Bronchial epithelial cell (primary cell): ENCODE data around the gene AFF1. TPM values are rescaled to one million over a fixed set of nuclear protein-coding genes. Genes with fewer than 3 reads are reported as not detected.

Source experiments
- DNase-seq: peaks from one replicate; pipeline ENCODE4 v3.0.0-alpha.2; 2010; ENCODE audit warnings: low read depth
- FAIRE-seq: peaks from 2 replicates; lab custom pipeline; 2011; peaks lifted over from hg19 to GRCh38; lab: Jason Lieb, UNC
- H3K27me3 ChIP-seq: 2 replicates; pipeline ENCODE4 v1.5.1; 2011; ENCODE audit warnings: low read length; ENCODE audit not compliant: control insufficient read depth, insufficient read depth
- H3K36me3 ChIP-seq: 2 replicates; pipeline ENCODE4 v1.5.1; 2011; ENCODE audit warnings: low read length; ENCODE audit not compliant: control insufficient read depth, insufficient read depth
- H3K4me3 ChIP-seq: 2 replicates; pipeline ENCODE4 v1.5.1; 2011; ENCODE audit warnings: mild to moderate bottlenecking, low read depth, low read length, control low read depth
- total RNA-seq: library from RNA; depleted of rRNA; stranded (reverse); fragments of >200 nt; gene quantifications from 2 replicates; pipeline ENCODE4 v1.2.1, GENCODE V29; 2014
- TF ChIP-seq, protein P1 (sequence below): IDR thresholded peaks from 2 replicates; pipeline ENCODE4 v1.5.1; 2011; ENCODE audit warnings: mild to moderate bottlenecking, moderate library complexity, low read length, control low read depth, inconsistent platforms; ENCODE audit not compliant: insufficient read depth, severe bottlenecking

AFF1 gene
- total RNA-seq, 1 donor from 2014 or later: 9.2 TPM

DNA sequence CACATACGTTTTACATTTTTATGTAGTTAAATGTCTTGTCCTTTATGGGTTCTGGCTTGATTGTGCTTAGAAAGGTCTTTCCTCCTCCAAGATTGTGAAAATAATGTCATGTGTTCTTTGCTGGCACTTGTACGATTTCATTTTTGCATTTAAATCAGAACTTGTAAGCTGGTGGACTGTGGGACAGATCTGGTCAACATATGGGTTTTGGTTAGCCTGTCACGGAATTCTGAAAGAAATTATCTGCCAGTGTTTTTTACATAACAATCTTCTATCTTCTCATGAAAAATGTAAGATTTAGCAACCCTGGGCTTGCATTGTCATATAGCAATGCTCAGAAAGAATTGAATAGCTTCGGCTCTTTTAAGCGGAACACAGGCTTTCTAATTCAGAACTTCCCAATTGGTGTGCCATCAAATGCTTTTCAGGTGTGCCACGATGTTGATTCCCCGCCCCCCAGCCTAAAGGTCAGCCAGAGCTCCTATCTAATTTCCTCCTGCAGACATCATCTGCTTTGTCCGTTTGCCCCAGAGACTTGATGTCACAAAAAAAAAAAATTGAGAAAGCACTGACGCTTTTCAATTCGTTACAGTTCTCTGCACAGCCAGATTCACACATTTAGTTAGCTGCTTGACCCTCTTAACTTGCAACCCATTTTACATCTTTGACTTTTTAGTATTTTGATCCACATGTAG is 16.2 kb downstream of the AFF1 start:
- no peak overlapping the region for H3K4me3 ChIP-seq
- DNase-seq (no peak), FAIRE-seq (no peak)
- peaks cover 3% of the 10 kb centered on the region for H3K36me3 ChIP-seq
- TF ChIP-seq, protein P1, sequence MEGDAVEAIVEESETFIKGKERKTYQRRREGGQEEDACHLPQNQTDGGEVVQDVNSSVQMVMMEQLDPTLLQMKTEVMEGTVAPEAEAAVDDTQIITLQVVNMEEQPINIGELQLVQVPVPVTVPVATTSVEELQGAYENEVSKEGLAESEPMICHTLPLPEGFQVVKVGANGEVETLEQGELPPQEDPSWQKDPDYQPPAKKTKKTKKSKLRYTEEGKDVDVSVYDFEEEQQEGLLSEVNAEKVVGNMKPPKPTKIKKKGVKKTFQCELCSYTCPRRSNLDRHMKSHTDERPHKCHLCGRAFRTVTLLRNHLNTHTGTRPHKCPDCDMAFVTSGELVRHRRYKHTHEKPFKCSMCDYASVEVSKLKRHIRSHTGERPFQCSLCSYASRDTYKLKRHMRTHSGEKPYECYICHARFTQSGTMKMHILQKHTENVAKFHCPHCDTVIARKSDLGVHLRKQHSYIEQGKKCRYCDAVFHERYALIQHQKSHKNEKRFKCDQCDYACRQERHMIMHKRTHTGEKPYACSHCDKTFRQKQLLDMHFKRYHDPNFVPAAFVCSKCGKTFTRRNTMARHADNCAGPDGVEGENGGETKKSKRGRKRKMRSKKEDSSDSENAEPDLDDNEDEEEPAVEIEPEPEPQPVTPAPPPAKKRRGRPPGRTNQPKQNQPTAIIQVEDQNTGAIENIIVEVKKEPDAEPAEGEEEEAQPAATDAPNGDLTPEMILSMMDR: no peak
- no peaks in the 10 kb centered on the region for H3K27me3 ChIP-seq

GRCh38 chr4:86955888-86956451 is 21.2 kb downstream of the AFF1 start:
- Histone ChIP-seq H3K4me3 (no peak overlapping the region), H3K36me3 (peaks cover 1% of the 10 kb centered on the region), H3K27me3 (no peaks in the 10 kb centered on the region)
- TF ChIP-seq, protein P1: no peak
- FAIRE-seq (no peak), DNase-seq (peak; percentile 37)

DNA sequence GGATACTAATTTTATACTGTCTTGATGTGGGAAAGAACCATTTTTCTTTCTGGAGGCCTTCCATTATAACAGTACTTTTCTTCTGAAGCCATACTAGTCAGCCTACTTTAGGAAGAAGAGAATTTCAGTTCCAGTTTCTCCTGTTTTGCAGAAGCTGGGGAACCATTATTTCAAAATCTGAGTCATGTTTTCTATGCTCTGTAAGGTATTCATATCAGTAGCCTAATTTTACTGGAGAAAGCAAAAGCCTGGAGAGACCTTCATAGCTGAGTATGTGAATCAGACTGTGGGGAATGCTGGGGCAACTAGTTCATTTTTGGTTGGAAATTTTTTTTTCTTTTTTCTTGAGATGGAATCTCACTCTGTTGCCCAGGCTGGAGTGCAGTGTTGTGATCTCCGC is 22.4 kb downstream of the AFF1 start:
- H3K36me3 ChIP-seq: peaks cover 1% of the 10 kb centered on the region
- peak; percentile 75 for DNase-seq
- no peaks in the 10 kb centered on the region for H3K27me3 ChIP-seq
- no peak overlapping the region for H3K4me3 ChIP-seq
- FAIRE-seq: no peak
- TF ChIP-seq, protein P1: no peak

DNA sequence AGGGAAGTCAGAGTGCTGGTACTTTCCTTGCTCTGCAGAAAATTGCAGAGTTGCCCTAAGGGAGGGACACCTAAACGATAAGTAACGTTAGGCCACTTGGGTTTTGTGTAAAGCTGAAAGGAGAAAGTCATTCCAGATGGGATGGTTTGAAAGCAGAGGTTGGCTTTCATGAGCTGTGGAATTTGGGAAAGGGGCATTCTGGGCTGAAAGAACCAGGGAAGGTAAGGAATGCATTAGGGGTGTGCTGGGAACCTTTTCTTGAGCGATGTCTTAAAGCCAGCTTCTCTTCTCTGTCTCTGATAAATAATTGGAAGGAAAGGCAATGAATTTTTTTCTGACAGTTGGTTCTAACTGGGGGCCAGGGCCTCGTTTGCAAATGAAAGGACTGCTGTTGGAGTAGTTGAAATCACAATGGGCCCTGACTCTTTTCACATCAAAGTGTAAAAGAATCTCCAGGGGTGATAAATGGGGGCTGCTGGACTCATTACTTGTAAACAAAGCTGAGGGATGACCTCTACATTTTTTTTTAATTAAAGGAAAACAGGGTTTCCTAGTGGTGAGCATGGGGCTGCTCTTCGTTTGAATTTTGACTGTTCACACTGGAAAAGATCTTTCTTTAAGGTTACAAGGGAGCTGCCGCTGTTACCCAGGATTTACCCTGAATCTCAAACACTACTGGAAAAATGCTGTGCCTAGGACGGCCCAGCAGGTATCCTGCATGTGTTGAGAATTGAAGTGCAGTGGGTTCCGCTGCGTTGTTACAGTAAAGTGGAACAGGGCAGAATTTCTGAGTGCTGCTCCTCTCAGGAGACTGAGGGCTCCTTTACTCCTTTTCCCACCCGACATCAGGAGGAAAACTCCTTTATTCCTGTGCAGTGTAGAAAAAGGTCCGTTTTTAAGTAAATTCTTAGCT is 25.0 kb downstream of the AFF1 start:
- no peak for FAIRE-seq
- TF ChIP-seq, protein P1: no peak

GRCh38 chr4:86960557-86960961 is 25.7 kb downstream of the AFF1 start:
- no peak overlapping the region for H3K4me3 ChIP-seq
- H3K27me3 ChIP-seq: no peaks in the 10 kb centered on the region
- FAIRE-seq (no peak), DNase-seq (no peak)
- TF ChIP-seq, protein P1: no peak
- no peaks in the 10 kb centered on the region for H3K36me3 ChIP-seq

More for the DNA sequence above, 25.0 kb downstream of the AFF1 start:
- DNase-seq: no peak
- Histone ChIP-seq H3K27me3 (no peaks in the 10 kb centered on the region), H3K36me3 (no peaks in the 10 kb centered on the region), H3K4me3 (no peak overlapping the region)
